HEK293 (cell line): ENCODE data around the gene KCNK17.

ENCODE experiments used
- CTCF ChIA-PET: fragments of 350-600 bp; formaldehyde crosslinking; extraction: SDS; loops from one replicate; lab custom pipeline; 2021; ENCODE audit warnings: antibody characterized with exemption; lab: Yijun Ruan, JAX
- POLR2A ChIA-PET: fragments of 300-600 bp; formaldehyde crosslinking; extraction: SDS; loops from one replicate; lab custom pipeline; 2020; ENCODE audit warnings: antibody characterized with exemption, inconsistent platforms; lab: Yijun Ruan, JAX
- H3K27ac ChIP-seq: fragments of 200-500 bp; sonication (Bioruptor generic); 2 replicates; pipeline ENCODE4 v1.5.1; 2014; ENCODE audit warnings: low read depth, low read length, control low read depth, inconsistent platforms; ENCODE audit errors: extremely low read depth
- H3K36me3 ChIP-seq, 2 experiments: fragments of 200-500 bp in 1 of 2; sonication (Bioruptor generic) in 1 of 2; 1 replicate in 1 of 2; 2 replicates in 1 of 2; pipeline ENCODE4 v1.5.1; 2014 to 2017; ENCODE audit warnings: inconsistent platforms in 2 of 2, low read length in 2 of 2; ENCODE audit not compliant: control insufficient read depth in 2 of 2, insufficient read depth in 1 of 2
- H3K4me1 ChIP-seq: fragments of 200-500 bp; sonication (Bioruptor generic); 2 replicates; pipeline ENCODE4 v1.5.1; 2014; ENCODE audit warnings: mild to moderate bottlenecking, low read length, inconsistent platforms; ENCODE audit not compliant: control insufficient read depth, insufficient read depth
- H3K4me3 ChIP-seq: 2 replicates; pipeline ENCODE4 v1.5.1; 2011; ENCODE audit warnings: low read depth, mild to moderate bottlenecking, control low read depth, low read length, moderate library complexity
- H3K9me3 ChIP-seq: fragments of 200-500 bp; sonication (Bioruptor generic); 2 replicates; pipeline ENCODE4 v1.5.1; 2014; ENCODE audit warnings: low read depth, low read length, inconsistent platforms; ENCODE audit not compliant: control insufficient read depth, insufficient read depth
- GFI1B ChIP-seq: fragments of 450-650 bp; formaldehyde crosslinking; IDR thresholded peaks from 2 replicates; pipeline ENCODE4 v1.5.1; 2016; ENCODE audit warnings: missing biosample characterization, missing genetic modification characterization
- KLF17 ChIP-seq: fragments of 450-650 bp; formaldehyde crosslinking; IDR thresholded peaks from 2 replicates; pipeline ENCODE4 v1.5.1; 2016; ENCODE audit warnings: missing biosample characterization, missing genetic modification characterization
- KLF7 ChIP-seq: fragments of 450-650 bp; formaldehyde crosslinking; IDR thresholded peaks from 2 replicates; pipeline ENCODE4 v1.5.1; 2016; ENCODE audit warnings: missing biosample characterization, missing genetic modification characterization, borderline replicate concordance
- OSR2 ChIP-seq: fragments of 450-650 bp; formaldehyde crosslinking; IDR thresholded peaks from 2 replicates; pipeline ENCODE4 v1.5.1; 2016; ENCODE audit warnings: missing biosample characterization, missing genetic modification characterization
- PRDM1 ChIP-seq: fragments of 450-650 bp; formaldehyde crosslinking; IDR thresholded peaks from 2 replicates; pipeline ENCODE4; 2016; ENCODE audit warnings: missing biosample characterization, missing genetic modification characterization
- REPIN1 ChIP-seq: fragments of 450-650 bp; formaldehyde crosslinking; IDR thresholded peaks from 2 replicates; pipeline ENCODE4 v1.5.1; 2017; ENCODE audit warnings: missing biosample characterization, missing genetic modification characterization, low read depth
- SP2 ChIP-seq: fragments of 450-650 bp; formaldehyde crosslinking; IDR thresholded peaks from 2 replicates; pipeline ENCODE4 v1.5.1; 2016; ENCODE audit warnings: missing biosample characterization, missing genetic modification characterization
- SP7 ChIP-seq: fragments of 450-650 bp; formaldehyde crosslinking; IDR thresholded peaks from 2 replicates; pipeline ENCODE4 v1.5.1; 2016; ENCODE audit warnings: missing biosample characterization, missing genetic modification characterization
- ZBTB10 ChIP-seq: fragments of 450-650 bp; formaldehyde crosslinking; IDR thresholded peaks from 2 replicates; pipeline ENCODE4 v1.5.1; 2016; ENCODE audit warnings: missing biosample characterization, missing genetic modification characterization
- ZNF133 ChIP-seq: fragments of 450-650 bp; formaldehyde crosslinking; IDR thresholded peaks from 2 replicates; pipeline ENCODE4 v1.5.1; 2016; ENCODE audit warnings: missing biosample characterization, missing genetic modification characterization
- ZNF184 ChIP-seq: fragments of 450-650 bp; IDR thresholded peaks from 2 replicates; pipeline ENCODE4 v1.5.1; 2018; ENCODE audit warnings: missing biosample characterization, mild to moderate bottlenecking, missing genetic modification characterization
- ZNF19 ChIP-seq: fragments of 450-650 bp; formaldehyde crosslinking; IDR thresholded peaks from 2 replicates; pipeline ENCODE4; 2016; ENCODE audit warnings: missing biosample characterization, missing genetic modification characterization, low read depth
- ZNF2 ChIP-seq: fragments of 450-650 bp; formaldehyde crosslinking; IDR thresholded peaks from 2 replicates; pipeline ENCODE4 v1.5.1; 2016; ENCODE audit warnings: missing biosample characterization, missing genetic modification characterization
- ZNF211 ChIP-seq: fragments of 450-650 bp; formaldehyde crosslinking; IDR thresholded peaks from 2 replicates; pipeline ENCODE4 v1.5.1; 2016; ENCODE audit warnings: low read depth, missing biosample characterization, missing genetic modification characterization
- ZNF23 ChIP-seq: fragments of 450-650 bp; formaldehyde crosslinking; IDR thresholded peaks from 2 replicates; pipeline ENCODE4 v1.5.1; 2016; ENCODE audit warnings: missing biosample characterization, missing genetic modification characterization, borderline replicate concordance
- ZNF571 ChIP-seq: fragments of 450-650 bp; formaldehyde crosslinking; IDR thresholded peaks from 2 replicates; pipeline ENCODE4 v1.5.0; 2017; ENCODE audit warnings: missing biosample characterization, missing genetic modification characterization
- ZNF624 ChIP-seq: fragments of 450-650 bp; formaldehyde crosslinking; IDR thresholded peaks from 2 replicates; pipeline ENCODE4 v1.5.1; 2017; ENCODE audit warnings: missing biosample characterization, missing genetic modification characterization
- TF ChIP-seq, protein P1 (sequence below): fragments of 450-650 bp; formaldehyde crosslinking; IDR thresholded peaks from 2 replicates; pipeline ENCODE4 v1.5.1; 2016; ENCODE audit warnings: missing biosample characterization, missing genetic modification characterization
- TF ChIP-seq, protein P2 (sequence below): fragments of 450-650 bp; formaldehyde crosslinking; IDR thresholded peaks from 2 replicates; pipeline ENCODE4 v1.5.1; 2017; ENCODE audit warnings: missing biosample characterization, missing genetic modification characterization
- TF ChIP-seq, protein P3 (sequence below): fragments of 450-650 bp; formaldehyde crosslinking; IDR thresholded peaks from 2 replicates; pipeline ENCODE4 v1.5.1; 2017; ENCODE audit warnings: missing biosample characterization, missing genetic modification characterization

The KCNK17 gene

GRCh38 chr6:39321761-39322160 lies 7.5 kb upstream of the KCNK17 start:
- H3K4me1 ChIP-seq: no peaks in the 10 kb centered on the region
- CTCF ChIA-PET: interaction anchor here (0.6 to 1.9 kb wide), 3 partner anchors 12 to 544 kb away, joined by 3 to 9 read pairs (median 3); no protein-coding TSS in a partner anchor
- H3K4me3 ChIP-seq: no peak overlapping the region
- no peaks in the 10 kb centered on the region for H3K36me3 ChIP-seq
- TF ChIP-seq ZNF624: no peak
- no peak for TF ChIP-seq KLF17
- no peak for TF ChIP-seq OSR2
- no peak for TF ChIP-seq SP2 (tag by site-specific recombination)
- no peak for TF ChIP-seq PRDM1 (tag by site-specific recombination)
- no peak for TF ChIP-seq ZNF133 (tag by site-specific recombination)
- TF ChIP-seq, protein P1, sequence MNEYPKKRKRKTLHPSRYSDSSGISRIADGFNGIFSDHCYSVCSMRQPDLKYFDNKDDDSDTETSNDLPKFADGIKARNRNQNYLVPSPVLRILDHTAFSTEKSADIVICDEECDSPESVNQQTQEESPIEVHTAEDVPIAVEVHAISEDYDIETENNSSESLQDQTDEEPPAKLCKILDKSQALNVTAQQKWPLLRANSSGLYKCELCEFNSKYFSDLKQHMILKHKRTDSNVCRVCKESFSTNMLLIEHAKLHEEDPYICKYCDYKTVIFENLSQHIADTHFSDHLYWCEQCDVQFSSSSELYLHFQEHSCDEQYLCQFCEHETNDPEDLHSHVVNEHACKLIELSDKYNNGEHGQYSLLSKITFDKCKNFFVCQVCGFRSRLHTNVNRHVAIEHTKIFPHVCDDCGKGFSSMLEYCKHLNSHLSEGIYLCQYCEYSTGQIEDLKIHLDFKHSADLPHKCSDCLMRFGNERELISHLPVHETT: no peak
- no peak for TF ChIP-seq ZNF211 (tag by site-specific recombination)
- no peak for TF ChIP-seq ZNF23 (tag by site-specific recombination)
- no peak for TF ChIP-seq ZNF19
- TF ChIP-seq, all 188 proteins: peak for 0
- H3K27ac ChIP-seq: no peak overlapping the region
- no peaks in the 10 kb centered on the region for H3K9me3 ChIP-seq
- POLR2A ChIA-PET: no interaction called here

GRCh38 chr6:39320363-39320984 lies 6.3 kb upstream of the KCNK17 start:
- H3K4me1 ChIP-seq: no peaks in the 10 kb centered on the region
- no peaks in the 10 kb centered on the region for H3K36me3 ChIP-seq
- ChIA-PET POLR2A (no interaction called here), CTCF (interaction anchor here (0.6 to 1.9 kb wide), 3 partner anchors 11 to 156 kb away, joined by 3 to 9 read pairs (median 5); no protein-coding TSS in a partner anchor)
- TF ChIP-seq ZNF184 (tag by site-specific recombination) (no peak), GFI1B (no peak), ZBTB10 (tag by site-specific recombination) (no peak), ZNF23 (tag by site-specific recombination) (no peak), KLF7 (no peak), SP7 (no peak), ZNF2 (tag by site-specific recombination) (no peak), ZNF571 (no peak), REPIN1 (no peak), ZNF624 (no peak)
- TF ChIP-seq, protein P2, sequence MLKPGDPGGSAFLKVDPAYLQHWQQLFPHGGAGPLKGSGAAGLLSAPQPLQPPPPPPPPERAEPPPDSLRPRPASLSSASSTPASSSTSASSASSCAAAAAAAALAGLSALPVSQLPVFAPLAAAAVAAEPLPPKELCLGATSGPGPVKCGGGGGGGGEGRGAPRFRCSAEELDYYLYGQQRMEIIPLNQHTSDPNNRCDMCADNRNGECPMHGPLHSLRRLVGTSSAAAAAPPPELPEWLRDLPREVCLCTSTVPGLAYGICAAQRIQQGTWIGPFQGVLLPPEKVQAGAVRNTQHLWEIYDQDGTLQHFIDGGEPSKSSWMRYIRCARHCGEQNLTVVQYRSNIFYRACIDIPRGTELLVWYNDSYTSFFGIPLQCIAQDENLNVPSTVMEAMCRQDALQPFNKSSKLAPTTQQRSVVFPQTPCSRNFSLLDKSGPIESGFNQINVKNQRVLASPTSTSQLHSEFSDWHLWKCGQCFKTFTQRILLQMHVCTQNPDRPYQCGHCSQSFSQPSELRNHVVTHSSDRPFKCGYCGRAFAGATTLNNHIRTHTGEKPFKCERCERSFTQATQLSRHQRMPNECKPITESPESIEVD (tag by site-specific recombination): no peak
- TF ChIP-seq, protein P3, sequence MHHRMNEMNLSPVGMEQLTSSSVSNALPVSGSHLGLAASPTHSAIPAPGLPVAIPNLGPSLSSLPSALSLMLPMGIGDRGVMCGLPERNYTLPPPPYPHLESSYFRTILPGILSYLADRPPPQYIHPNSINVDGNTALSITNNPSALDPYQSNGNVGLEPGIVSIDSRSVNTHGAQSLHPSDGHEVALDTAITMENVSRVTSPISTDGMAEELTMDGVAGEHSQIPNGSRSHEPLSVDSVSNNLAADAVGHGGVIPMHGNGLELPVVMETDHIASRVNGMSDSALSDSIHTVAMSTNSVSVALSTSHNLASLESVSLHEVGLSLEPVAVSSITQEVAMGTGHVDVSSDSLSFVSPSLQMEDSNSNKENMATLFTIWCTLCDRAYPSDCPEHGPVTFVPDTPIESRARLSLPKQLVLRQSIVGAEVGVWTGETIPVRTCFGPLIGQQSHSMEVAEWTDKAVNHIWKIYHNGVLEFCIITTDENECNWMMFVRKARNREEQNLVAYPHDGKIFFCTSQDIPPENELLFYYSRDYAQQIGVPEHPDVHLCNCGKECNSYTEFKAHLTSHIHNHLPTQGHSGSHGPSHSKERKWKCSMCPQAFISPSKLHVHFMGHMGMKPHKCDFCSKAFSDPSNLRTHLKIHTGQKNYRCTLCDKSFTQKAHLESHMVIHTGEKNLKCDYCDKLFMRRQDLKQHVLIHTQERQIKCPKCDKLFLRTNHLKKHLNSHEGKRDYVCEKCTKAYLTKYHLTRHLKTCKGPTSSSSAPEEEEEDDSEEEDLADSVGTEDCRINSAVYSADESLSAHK (tag by site-specific recombination): no peak
- H3K9me3 ChIP-seq: no peaks in the 10 kb centered on the region
- no peak overlapping the region for H3K27ac ChIP-seq
- no peak overlapping the region for H3K4me3 ChIP-seq
